Measurements from ENCODE around the gene SH3BGR. TPM values are rescaled to one million over a fixed set of nuclear protein-coding genes. Genes with fewer than 3 reads are reported as not detected.

Gene SH3BGR
- total and polyA plus RNA-seq, 2 of the 8 experiments (the other 6 are each of a cell fraction or from before 2014, with no cell fraction given): 2.1 to 5.9 TPM

DNA sequence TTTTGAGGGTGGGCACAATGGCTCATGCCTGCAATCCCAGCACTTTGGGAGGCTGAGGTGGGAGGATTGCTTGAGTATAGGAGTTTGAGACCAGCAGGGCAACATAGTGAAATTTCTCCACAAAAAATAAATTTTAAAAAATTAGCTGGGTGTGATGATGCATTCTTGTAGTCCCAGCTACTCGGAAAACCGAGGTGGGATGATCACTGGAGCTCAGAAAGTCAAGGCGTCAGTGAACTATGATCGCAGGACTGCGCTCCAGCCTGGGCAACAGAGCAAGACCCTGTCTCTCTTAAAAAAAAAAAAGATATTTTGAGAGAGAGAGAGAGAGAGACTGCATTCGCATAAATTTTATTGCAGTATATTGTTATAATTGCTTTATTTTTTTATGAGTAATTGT, 85.1 kb downstream of the SH3BGR start:
- Histone ChIP-seq H3K79me1 (ENCODE audit: low read depth, low read length) (no peaks in the 10 kb centered on the region), H2AFZ (ENCODE audit: low read length) (no peak overlapping the region), H3K9ac (replicated peaks in 1 of 4; ENCODE audit: extremely low read depth in 1 of 4, low read depth in 3 of 4, low read length in 3 of 4) (no peak overlapping the region), H2BK20ac (ENCODE audit: low read length) (peak overlapping the region; percentile 19), H3K4ac (replicated peaks; ENCODE audit: insufficient read length, low read depth, low read length) (peak overlapping the region; percentile 42), H3K14ac (ENCODE audit: insufficient read length) (no peak overlapping the region), H3K79me2 (ENCODE audit: control insufficient read depth in 1 of 2, insufficient read depth in 2 of 2, low read length in 2 of 2) (no peaks in the 10 kb centered on the region), H3K27ac (ENCODE audit: low read depth, low read length) (peak overlapping the region; percentile 56; the same call in 1 of the 2 replicates), H3K36me3 (ENCODE audit: control insufficient read depth in 2 of 4, insufficient read depth in 4 of 4, low read length in 3 of 4) (peaks cover 0 to 23% (median 6%) of the 10 kb centered on the region in 4 experiments; a peak in 4 of 8 replicates), H3K23me2 (ENCODE audit: low read depth, low read length) (no peaks in the 10 kb centered on the region), H3K9me3 (ENCODE audit: insufficient read depth in 2 of 2, low read depth in 1 of 2, low read length in 1 of 2) (peaks cover 27 to 31% of the 10 kb centered on the region in 2 experiments), H2BK15ac (ENCODE audit: low read length) (no peak overlapping the region), H2AK5ac (ENCODE audit: low read depth, low read length) (peak overlapping the region; percentile 24; the same call in 1 of the 2 replicates), H2BK120ac (replicated peaks; ENCODE audit: low read depth, low read length) (peak overlapping the region; percentile 6), H3K4me3 (ENCODE audit: extremely low read depth in 1 of 4, insufficient read depth in 2 of 4, low read depth in 3 of 4, low read length in 4 of 4) (peak overlapping the region in 1 of 4 experiments; percentile 7; a peak in 1 of 8 replicates), H3K23ac (ENCODE audit: insufficient read length) (no peak overlapping the region), H3K4me1 (replicated peaks in 1 of 4; ENCODE audit: control insufficient read depth in 3 of 4, insufficient read depth in 4 of 4, low read length in 3 of 4) (peaks cover 2 to 15% (median 8%) of the 10 kb centered on the region in 4 experiments; a peak in 6 of 7 replicates), H3K18ac (ENCODE audit: extremely low read depth, low read length) (peak overlapping the region; percentile 95), H4K8ac (ENCODE audit: extremely low read depth, insufficient read depth, low read length) (no peak overlapping the region), H4K91ac (replicated peaks; ENCODE audit: insufficient read length, low read length) (peak overlapping the region; percentile 99), H2BK12ac (ENCODE audit: low read depth, low read length) (peak overlapping the region; percentile 85; the same call in 1 of the 2 replicates), H3K27me3 (replicated peaks in 1 of 4; ENCODE audit: control insufficient read depth in 3 of 4, extremely low read depth in 1 of 4, insufficient read depth in 3 of 4, low read length in 3 of 4) (no peaks in the 10 kb centered on the region), H4K20me1 (replicated peaks in 1 of 2; ENCODE audit: control insufficient read depth in 1 of 2, insufficient read depth in 2 of 2, low read length in 2 of 2) (no peaks in the 10 kb centered on the region), H2BK5ac (ENCODE audit: low read depth, low read length) (peak overlapping the region; percentile 100; the same call in 1 of the 2 replicates), H3K4me2 (ENCODE audit: insufficient read depth in 1 of 2, low read depth in 2 of 2, low read length in 2 of 2) (peak overlapping the region in 1 of 2 experiments; percentile 6; a peak in 3 of 4 replicates), H3K56ac (replicated peaks; ENCODE audit: insufficient read length, low read depth, low read length) (peak overlapping the region; percentile 73), H4K5ac (ENCODE audit: insufficient read length, low read depth, low read length) (peak overlapping the region; percentile 67)
- WGBS, 2 experiments (ENCODE audit: extremely low coverage in 1 of 2, insufficient coverage in 1 of 2, insufficient read length in 1 of 2, insufficient replicate concordance in 2 of 2, low coverage in 1 of 2, low lambda C conversion rate in 2 of 2, missing lambda C conversion rate in 1 of 2): 55% methylated on average over 6 of the region's 6 CpGs; no CpG with 5 or more reads in 1 of the 2 experiments
- ChIA-PET POLR2A (ENCODE audit: partially characterized antibody) (interaction anchor here (0.8 to 1.4 kb wide), 6 partner anchors 10 to 170 kb away, joined by 3 to 5 read pairs (median 3); no protein-coding TSS in a partner anchor), CTCF (ENCODE audit: partially characterized antibody) (interaction anchor here (0.9 to 1.7 kb wide), 3 partner anchors 13 to 38 kb away, joined by 3 to 4 read pairs (median 3); no protein-coding TSS in a partner anchor)
- no peak for FAIRE-seq
- no peak for TF ChIP-seq GABPA (IDR thresholded peaks at IDR 0.05; ENCODE audit: borderline replicate concordance, insufficient read depth, low read length)
- peak; percentile 53; the same call in 1 of the 2 replicates for TF ChIP-seq KDM1A (IDR thresholded peaks at IDR 0.05; ENCODE audit: borderline replicate concordance, low read length)
- TF ChIP-seq HDAC2 (IDR thresholded peaks at IDR 0.05; ENCODE audit: borderline replicate concordance in 1 of 2, low read depth in 2 of 2, low read length in 2 of 2): peak in 1 of 2 experiments; percentile 34; a peak in 1 of 4 replicates
- DNase-seq (ENCODE audit: low read depth in 1 of 2, low spot score in 2 of 2): no peak
